GM12878 (cell line): ENCODE data around the gene CASTOR1. TPM values are rescaled to one million over a fixed set of nuclear protein-coding genes. Genes with fewer than 3 reads are reported as not detected.

ENCODE experiments used
- ATAC-seq: fragments of 200-7000 bp; cut with Tn5 transposase; 3 replicates; pipeline ENCODE4 v1.9.1; 2020; ENCODE audit warnings: mild to moderate bottlenecking, moderate library complexity
- BruUV-seq: library from RNA; stranded (reverse); fragments of 400-500 nt; replicated peaks from 2 replicates; lab custom pipeline; 2021; lab: Mats Ljungman, UMichigan
- CTCF ChIA-PET: fragments of 300-600 bp; sonication (Branson Sonifier 250); formaldehyde crosslinking; extraction: SDS; loops from one replicate; lab custom pipeline; 2021; ENCODE audit warnings: inconsistent platforms; lab: Yijun Ruan, JAX
- POLR2A ChIA-PET: fragments of 350-600 bp; formaldehyde crosslinking; extraction: SDS; loops from one replicate; lab custom pipeline; 2021; ENCODE audit warnings: inconsistent platforms; lab: Charles Lee
- RAD21 ChIA-PET: fragments of 300-600 bp; sonication (Branson Sonifier 250); formaldehyde crosslinking; loops from one replicate; lab custom pipeline; 2023; ENCODE audit warnings: antibody characterized with exemption; ENCODE audit not compliant: unreplicated experiment; lab: Charles Lee
- SMC1A ChIA-PET: fragments of 300-600 bp; sonication (Branson Sonifier 250); formaldehyde crosslinking; loops from one replicate; lab custom pipeline; 2023; ENCODE audit not compliant: unreplicated experiment, uncharacterized antibody; lab: Charles Lee
- DNase-seq: peaks from one replicate; pipeline ENCODE4 v3.0.0-alpha.2; 2011; ENCODE audit warnings: low read depth, low spot score
- FAIRE-seq: peaks from 3 replicates; lab custom pipeline; 2011; peaks lifted over from hg19 to GRCh38; lab: Jason Lieb, UNC
- H2AFZ ChIP-seq: 2 replicates; pipeline ENCODE4 v1.6.0; 2011; ENCODE audit warnings: low read depth, low read length, control low read depth; ENCODE audit not compliant: control insufficient read depth
- H3K27ac ChIP-seq: 2 replicates; pipeline ENCODE4 v1.5.1; 2011; ENCODE audit warnings: control low read depth; ENCODE audit not compliant: control insufficient read depth, insufficient read depth
- H3K27me3 ChIP-seq, 2 experiments: replicated peaks in 1 of 2; 2 replicates each; pipeline versions ENCODE4 v1.6.0 to v1.6.1; 2011; ENCODE audit warnings: low read length in 1 of 2; ENCODE audit not compliant: control insufficient read depth in 2 of 2, insufficient read depth in 2 of 2
- H3K36me3 ChIP-seq, 2 experiments: 2 replicates each; pipeline ENCODE4 v1.5.1; 2011; ENCODE audit warnings: low read length in 1 of 2; ENCODE audit not compliant: control insufficient read depth in 2 of 2, insufficient read depth in 2 of 2
- H3K4me1 ChIP-seq: 2 replicates; pipeline ENCODE4 v1.6.1; 2011; ENCODE audit warnings: mild to moderate bottlenecking, low read length, moderate library complexity, mixed read lengths; ENCODE audit not compliant: control insufficient read depth, insufficient read depth
- H3K4me2 ChIP-seq: 2 replicates; pipeline ENCODE4 v1.6.0; 2011; ENCODE audit warnings: control low read depth; ENCODE audit not compliant: control insufficient read depth, insufficient read depth
- H3K4me3 ChIP-seq: fragments of 200-600 bp; sonication (generic); 2 replicates; pipeline ENCODE4 v1.5.1; 2016
- H3K79me2 ChIP-seq: 2 replicates; pipeline ENCODE4 v1.6.0; 2011; ENCODE audit warnings: low read length; ENCODE audit not compliant: control insufficient read depth, insufficient read depth
- H3K9ac ChIP-seq: 2 replicates; pipeline ENCODE4 v1.8.0; 2011; ENCODE audit warnings: low read length, control low read depth, mixed read lengths; ENCODE audit not compliant: control insufficient read depth, insufficient read depth
- H3K9me3 ChIP-seq: replicated peaks from 3 replicates; pipeline ENCODE4 v1.5.1; 2011; ENCODE audit warnings: mild to moderate bottlenecking, low read length; ENCODE audit not compliant: control insufficient read depth, insufficient read depth
- H4K20me1 ChIP-seq: 2 replicates; pipeline ENCODE4 v1.6.0; 2011; ENCODE audit not compliant: control insufficient read depth, insufficient read depth
- CHD4 ChIP-seq: fragments of 200-600 bp; sonication (generic); IDR thresholded peaks from 2 replicates; pipeline ENCODE4 v1.6.1; 2016; ENCODE audit warnings: mild to moderate bottlenecking
- DPF2 ChIP-seq: fragments of 450-650 bp; IDR thresholded peaks from 2 replicates; pipeline ENCODE4 v1.6.1; 2017; ENCODE audit warnings: mild to moderate bottlenecking
- EED ChIP-seq: sonication (generic); IDR thresholded peaks from 2 replicates; pipeline ENCODE4 v1.6.1; 2016; ENCODE audit warnings: antibody characterized with exemption, low read depth
- KDM1A ChIP-seq: fragments of 200-600 bp; sonication (generic); IDR thresholded peaks from 2 replicates; pipeline ENCODE4 v1.6.1; 2016; ENCODE audit warnings: borderline replicate concordance
- NBN ChIP-seq: fragments of 450-650 bp; IDR thresholded peaks from 2 replicates; pipeline ENCODE4 v1.6.1; 2016
- NFXL1 ChIP-seq: fragments of 450-650 bp; IDR thresholded peaks from 2 replicates; pipeline ENCODE4 v1.6.1; 2017; ENCODE audit warnings: antibody characterized with exemption, mild to moderate bottlenecking, borderline replicate concordance
- NFYB ChIP-seq: IDR thresholded peaks from 2 replicates; pipeline ENCODE4 v1.6.1; 2011; ENCODE audit warnings: low read depth, mild to moderate bottlenecking, low read length, improper control_type of control experiment, moderate library complexity; ENCODE audit not compliant: insufficient read depth
- POLR2AphosphoS5 ChIP-seq: IDR thresholded peaks from 2 replicates; pipeline ENCODE4 v1.6.1; 2011; ENCODE audit warnings: mild to moderate bottlenecking, low read length, inconsistent platforms
- SRF ChIP-seq, 2 experiments: IDR thresholded peaks; 2 replicates each; pipeline ENCODE4 v1.6.1; 2011; ENCODE audit warnings: low read depth in 2 of 2, low read length in 2 of 2, mild to moderate bottlenecking in 1 of 2, moderate library complexity in 1 of 2
- WGBS: methylation state at CpG from one replicate; pipeline ENCODE4 v1.1.6; 2016; ENCODE audit warnings: low lambda C conversion rate; ENCODE audit not compliant: insufficient replicate concordance, insufficient coverage; ENCODE audit errors: missing lambda C conversion rate; 5-methylcytosine and 5-hydroxymethylcytosine counted together
- in situ Hi-C: fragments of 300-500 bp; cut with MboI; formaldehyde crosslinking; loops from 9 replicates; pipeline ENCODE4 v1.14.3; 2018; ENCODE audit warnings: mixed read lengths
- intact Hi-C: fragments of 100-400 bp; cut with micrococcal nuclease; formaldehyde crosslinking; loops from one replicate; pipeline ENCODE4 v1.14.2; 2022; ENCODE audit not compliant: unreplicated experiment
- polyA plus RNA-seq, 11 experiments: library from polyadenylated mRNA; depleted of rRNA in 4 of 11; unstranded in 6 of 11; stranded (reverse) in 5 of 11; fragments of >200 nt; fragmentation: Nextera tagmentation in 4 of 11; fragmentation: Illumina TruSeq in 1 of 11; extraction: Ambion mirVana in 4 of 11; extraction: Trizol in 1 of 11; gene quantifications; 1 replicate in 1 of 11; 2 replicates in 10 of 11; pipeline versions ENCODE4 v1.2.1 to v1.2.3, GENCODE V29; 2011 to 2016; ENCODE audit warnings: inconsistent platforms in 2 of 11, missing spikeins in 2 of 11, low read depth in 1 of 11
- total RNA-seq, 4 experiments: library from RNA; depleted of rRNA in 3 of 4; stranded (reverse); fragments of >200 nt in 3 of 4; fragmentation: Illumina TruSeq in 1 of 4; extraction: Trizol in 1 of 4; gene quantifications; 2 replicates each; pipeline versions ENCODE4 v1.2.1 to v1.2.3, GENCODE V29; 2013 to 2021
- TF ChIP-seq, protein P1 (sequence below): IDR thresholded peaks from 2 replicates; pipeline ENCODE4 v1.6.1; 2011; ENCODE audit warnings: borderline replicate concordance, low read depth, mild to moderate bottlenecking, moderate library complexity, mixed read lengths, low read length; ENCODE audit not compliant: insufficient read depth; ENCODE audit errors: extremely low read length
- TF ChIP-seq, protein P2 (sequence below): fragments of 450-650 bp; IDR thresholded peaks from 2 replicates; pipeline ENCODE4 v1.6.1; 2017; ENCODE audit warnings: mild to moderate bottlenecking
- TF ChIP-seq, protein P3 (sequence below), 3 experiments: IDR thresholded peaks in 2 of 3; conservative IDR thresholded peaks in 1 of 3; 2 replicates each; pipeline ENCODE4 v1.5.1; 2011; ENCODE audit warnings: low read depth in 3 of 3, low read length in 3 of 3, mild to moderate bottlenecking in 3 of 3, control low read depth in 2 of 3, moderate library complexity in 2 of 3, inconsistent platforms in 1 of 3, mixed read lengths in 1 of 3; ENCODE audit not compliant: control insufficient read depth in 2 of 3, insufficient read depth in 1 of 3; ENCODE audit errors: extremely low read depth in 1 of 3
- TF ChIP-seq, protein P4 (sequence below): IDR thresholded peaks from 2 replicates; pipeline ENCODE4 v1.6.1; 2011; ENCODE audit warnings: borderline replicate concordance, low read depth, mild to moderate bottlenecking, moderate library complexity, low read length; ENCODE audit not compliant: insufficient read depth, poor library complexity, severe bottlenecking

Gene CASTOR1
- total and polyA plus RNA-seq, 10 of the 15 experiments (the other 5 are each of a cell fraction or from before 2014, with no cell fraction given) = 0.31 to 9.1 (median 3.3) TPM

DNA sequence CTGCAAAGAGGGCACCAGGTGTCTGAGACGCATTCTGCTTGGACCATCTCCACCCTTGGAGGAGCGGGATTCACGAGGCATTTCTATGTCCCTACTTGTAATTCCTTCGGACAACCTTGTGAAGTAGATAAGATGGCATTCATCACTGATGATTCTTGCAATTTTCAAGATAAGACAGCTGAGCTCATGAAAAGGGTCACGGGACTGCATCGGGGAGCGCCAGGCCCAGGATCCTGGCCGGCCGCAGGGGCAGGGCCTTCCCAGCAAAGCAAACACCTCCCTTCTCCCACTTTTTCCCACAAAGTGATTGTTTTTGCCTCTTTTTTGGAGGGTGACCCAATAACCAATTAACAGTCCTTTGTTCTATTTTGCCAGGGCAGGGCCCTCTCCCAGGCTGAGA, 51.2 kb downstream of the CASTOR1 start:
- no peak overlapping the region for H3K9ac ChIP-seq
- no peak overlapping the region for H3K4me2 ChIP-seq
- ChIA-PET SMC1A (no interaction called here), POLR2A (no interaction called here), RAD21 (no interaction called here), CTCF (interaction anchor here (1.2 kb wide), 1 partner anchor 17 kb away, joined by 3 read pairs; no protein-coding TSS in a partner anchor)
- in situ Hi-C loops = no loop called here
- H4K20me1 ChIP-seq = no peaks in the 10 kb centered on the region
- H2AFZ ChIP-seq = no peak overlapping the region
- TF ChIP-seq NBN (no peak), EED (no peak), SRF (IDR thresholded peaks at IDR 0.05; ENCODE audit: low read depth in 2 of 2, low read length in 2 of 2) (no peak), NFYB (no peak), CHD4 (no peak), POLR2AphosphoS5 (no peak), DPF2 (no peak), KDM1A (no peak), NFXL1 (no peak)
- TF ChIP-seq, protein P1, sequence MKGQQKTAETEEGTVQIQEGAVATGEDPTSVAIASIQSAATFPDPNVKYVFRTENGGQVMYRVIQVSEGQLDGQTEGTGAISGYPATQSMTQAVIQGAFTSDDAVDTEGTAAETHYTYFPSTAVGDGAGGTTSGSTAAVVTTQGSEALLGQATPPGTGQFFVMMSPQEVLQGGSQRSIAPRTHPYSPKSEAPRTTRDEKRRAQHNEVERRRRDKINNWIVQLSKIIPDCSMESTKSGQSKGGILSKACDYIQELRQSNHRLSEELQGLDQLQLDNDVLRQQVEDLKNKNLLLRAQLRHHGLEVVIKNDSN = no peak
- TF ChIP-seq, protein P2, sequence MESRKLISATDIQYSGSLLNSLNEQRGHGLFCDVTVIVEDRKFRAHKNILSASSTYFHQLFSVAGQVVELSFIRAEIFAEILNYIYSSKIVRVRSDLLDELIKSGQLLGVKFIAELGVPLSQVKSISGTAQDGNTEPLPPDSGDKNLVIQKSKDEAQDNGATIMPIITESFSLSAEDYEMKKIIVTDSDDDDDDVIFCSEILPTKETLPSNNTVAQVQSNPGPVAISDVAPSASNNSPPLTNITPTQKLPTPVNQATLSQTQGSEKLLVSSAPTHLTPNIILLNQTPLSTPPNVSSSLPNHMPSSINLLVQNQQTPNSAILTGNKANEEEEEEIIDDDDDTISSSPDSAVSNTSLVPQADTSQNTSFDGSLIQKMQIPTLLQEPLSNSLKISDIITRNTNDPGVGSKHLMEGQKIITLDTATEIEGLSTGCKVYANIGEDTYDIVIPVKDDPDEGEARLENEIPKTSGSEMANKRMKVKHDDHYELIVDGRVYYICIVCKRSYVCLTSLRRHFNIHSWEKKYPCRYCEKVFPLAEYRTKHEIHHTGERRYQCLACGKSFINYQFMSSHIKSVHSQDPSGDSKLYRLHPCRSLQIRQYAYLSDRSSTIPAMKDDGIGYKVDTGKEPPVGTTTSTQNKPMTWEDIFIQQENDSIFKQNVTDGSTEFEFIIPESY = no peak
- TF ChIP-seq, protein P3, sequence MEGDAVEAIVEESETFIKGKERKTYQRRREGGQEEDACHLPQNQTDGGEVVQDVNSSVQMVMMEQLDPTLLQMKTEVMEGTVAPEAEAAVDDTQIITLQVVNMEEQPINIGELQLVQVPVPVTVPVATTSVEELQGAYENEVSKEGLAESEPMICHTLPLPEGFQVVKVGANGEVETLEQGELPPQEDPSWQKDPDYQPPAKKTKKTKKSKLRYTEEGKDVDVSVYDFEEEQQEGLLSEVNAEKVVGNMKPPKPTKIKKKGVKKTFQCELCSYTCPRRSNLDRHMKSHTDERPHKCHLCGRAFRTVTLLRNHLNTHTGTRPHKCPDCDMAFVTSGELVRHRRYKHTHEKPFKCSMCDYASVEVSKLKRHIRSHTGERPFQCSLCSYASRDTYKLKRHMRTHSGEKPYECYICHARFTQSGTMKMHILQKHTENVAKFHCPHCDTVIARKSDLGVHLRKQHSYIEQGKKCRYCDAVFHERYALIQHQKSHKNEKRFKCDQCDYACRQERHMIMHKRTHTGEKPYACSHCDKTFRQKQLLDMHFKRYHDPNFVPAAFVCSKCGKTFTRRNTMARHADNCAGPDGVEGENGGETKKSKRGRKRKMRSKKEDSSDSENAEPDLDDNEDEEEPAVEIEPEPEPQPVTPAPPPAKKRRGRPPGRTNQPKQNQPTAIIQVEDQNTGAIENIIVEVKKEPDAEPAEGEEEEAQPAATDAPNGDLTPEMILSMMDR (IDR thresholded peaks at IDR 0.05 in 2 of 3, conservative IDR thresholded peaks at IDR 0.05 in 1 of 3; ENCODE audit: control insufficient read depth in 2 of 3, extremely low read depth in 1 of 3, insufficient read depth in 1 of 3, low read depth in 3 of 3, low read length in 3 of 3) = no peak
- TF ChIP-seq, protein P4, sequence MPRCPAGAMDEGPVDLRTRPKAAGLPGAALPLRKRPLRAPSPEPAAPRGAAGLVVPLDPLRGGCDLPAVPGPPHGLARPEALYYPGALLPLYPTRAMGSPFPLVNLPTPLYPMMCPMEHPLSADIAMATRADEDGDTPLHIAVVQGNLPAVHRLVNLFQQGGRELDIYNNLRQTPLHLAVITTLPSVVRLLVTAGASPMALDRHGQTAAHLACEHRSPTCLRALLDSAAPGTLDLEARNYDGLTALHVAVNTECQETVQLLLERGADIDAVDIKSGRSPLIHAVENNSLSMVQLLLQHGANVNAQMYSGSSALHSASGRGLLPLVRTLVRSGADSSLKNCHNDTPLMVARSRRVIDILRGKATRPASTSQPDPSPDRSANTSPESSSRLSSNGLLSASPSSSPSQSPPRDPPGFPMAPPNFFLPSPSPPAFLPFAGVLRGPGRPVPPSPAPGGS = no peak
- H3K27ac ChIP-seq = no peak overlapping the region
- no TSS peak for BruUV-seq
- 0 out of 4 replicates have a peak, but pooled peaks cover 0 to 3% of the 10 kb centered on the region in 2 experiments for H3K27me3 ChIP-seq
- no peak for DNase-seq
- H3K36me3 ChIP-seq = no peaks in the 10 kb centered on the region
- ATAC-seq = no peak
- H3K4me1 ChIP-seq = no peaks in the 10 kb centered on the region
- H3K79me2 ChIP-seq = no peaks in the 10 kb centered on the region
- no peak for FAIRE-seq
- intact Hi-C loops = no loop called here
- WGBS = 72% methylated on average over 9 of the region's 9 CpGs
- H3K4me3 ChIP-seq = no peak overlapping the region
- no peaks in the 10 kb centered on the region for H3K9me3 ChIP-seq
